ENCODE data around the gene ATP6V0C.

- TF ChIP-seq CTCF (IDR thresholded peaks at IDR 0.05) (no peak), TP53 (CRISPR knock-in tag; IDR thresholded peaks at IDR 0.05) (no peak), ZMAT4 (CRISPR knock-in tag; IDR thresholded peaks at IDR 0.05) (no peak), SP1 (CRISPR knock-in tag; conservative IDR thresholded peaks at IDR 0.05) (no peak), ATF6 (CRISPR knock-in tag; IDR thresholded peaks at IDR 0.05) (no peak), FOXP4 (CRISPR knock-in tag; IDR thresholded peaks at IDR 0.05) (no peak)
These were observed 27.8 kb upstream of the ATP6V0C start for GRCh38 chr16:2485811-2486507.
